Esophagus squamous epithelium (tissue), 5 donors: ENCODE data around the gene PLD4. TPM values are rescaled to one million over a fixed set of nuclear protein-coding genes. Genes with fewer than 3 reads are reported as not detected.

Experiments used
- DNase-seq: peaks from one replicate; lab custom pipeline; 2025; lab: John Stamatoyannopoulos, UW
- H3K27ac ChIP-seq, 4 donors: fragments of 200-600 bp; sonication (generic); one replicate each; pipeline ENCODE4 v1.5.1; 2016 to 2019; ENCODE audit warnings: mild to moderate bottlenecking in 1 of 4
- H3K27me3 ChIP-seq, 4 donors: fragments of 200-600 bp; sonication (generic); 1 replicate in 3 of 4; 2 replicates in 1 of 4; pipeline versions ENCODE4 v1.5.1 to v1.6.0; 2017 to 2021; ENCODE audit warnings: antibody characterized with exemption in 1 of 4
- H3K36me3 ChIP-seq, 3 donors: fragments of 200-600 bp; sonication (generic); one replicate each; pipeline ENCODE4 v1.5.1; 2016 to 2019
- H3K4me1 ChIP-seq, 3 donors: fragments of 200-600 bp; sonication (generic); one replicate each; pipeline ENCODE4 v1.5.1; 2017 to 2019
- H3K4me3 ChIP-seq, 4 donors: fragments of 200-600 bp; sonication (generic); 1 replicate in 3 of 4; 2 replicates in 1 of 4; pipeline ENCODE4 v1.5.1; 2016 to 2019; ENCODE audit warnings: mild to moderate bottlenecking in 2 of 4, moderate library complexity in 1 of 4
- H3K9me3 ChIP-seq, 3 donors: fragments of 200-600 bp; sonication (generic); one replicate each; pipeline ENCODE4 v1.5.1; 2016 to 2019
- CTCF ChIP-seq, 6 experiments: fragments of 450-650 bp in 4 of 6; fragments of 200-600 bp in 2 of 6; sonication (generic) in 2 of 6; IDR thresholded peaks; one replicate each; pipeline ENCODE4 v1.5.1; 2016 to 2019; ENCODE audit warnings: antibody characterized with exemption in 6 of 6, mild to moderate bottlenecking in 4 of 6, moderate library complexity in 4 of 6
- POLR2A ChIP-seq, 4 donors: fragments of 450-650 bp; IDR thresholded peaks; one replicate each; pipeline ENCODE4 v1.6.1; 2017; ENCODE audit warnings: antibody characterized with exemption in 4 of 4, mild to moderate bottlenecking in 4 of 4, moderate library complexity in 3 of 4
- WGBS, 2 donors: methylation state at CpG; one replicate each; pipeline ENCODE4 v1.1.5; 2018; 5-methylcytosine and 5-hydroxymethylcytosine counted together
- intact Hi-C: fragments of 100-400 bp; cut with DNase I; formaldehyde crosslinking; loops from one replicate; pipeline ENCODE4 v1.15.0; 2022
- total RNA-seq, 4 donors: library from RNA; depleted of rRNA; stranded (reverse); fragments of >200 nt; gene quantifications; one replicate each; pipeline ENCODE4 v1.1.0, GENCODE V29; 2016
- donor health status: DM: yes; HTN: yes; CAD: no.

The PLD4 gene
- total RNA-seq, 4 donors from 2014 or later, result 0.18 to 0.95 (median 0.64) TPM

- 25 to 31% methylated on average over 2 to 4 of the region's 28 CpGs for WGBS, 2 donors
- DNase-seq, result no peak
- TF ChIP-seq CTCF (IDR thresholded peaks at IDR 0.05), result peak in 2 of 6 experiments; percentile 26 to 37
- TF ChIP-seq POLR2A (IDR thresholded peaks at IDR 0.05), result peak in 2 of 4 donors; percentile 30 to 47
- peaks cover 89 to 100% (median 92%) of the 10 kb centered on the region in 3 donors for H3K4me1 ChIP-seq
- intact Hi-C loops, result no loop called here
- peak overlapping the region; percentile 93 to 99 (median 98) for H3K27ac ChIP-seq
- H3K27me3 ChIP-seq, result peaks cover 0 to 14% (median 0%) of the 10 kb centered on the region in 4 donors
- peak overlapping the region in 3 of 4 donors; percentile 27 to 53 (median 28) for H3K4me3 ChIP-seq
- no peaks in the 10 kb centered on the region for H3K9me3 ChIP-seq
- no peaks in the 10 kb centered on the region for H3K36me3 ChIP-seq
These were observed 47.8 kb downstream of the PLD4 start for GRCh38 chr14:104972301-104973134.

- no peak for DNase-seq
- no peaks in the 10 kb centered on the region for H3K36me3 ChIP-seq
- H3K9me3 ChIP-seq, result no peaks in the 10 kb centered on the region
- TF ChIP-seq POLR2A (IDR thresholded peaks at IDR 0.05) (no peak), CTCF (IDR thresholded peaks at IDR 0.05) (no peak)
- intact Hi-C loops, result no loop called here
- peak overlapping the region in 3 of 4 donors; percentile 27 to 53 (median 28) for H3K4me3 ChIP-seq
- H3K27ac ChIP-seq, result peak overlapping the region; percentile 93 to 99 (median 98)
- H3K4me1 ChIP-seq, result peaks cover 88 to 100% (median 89%) of the 10 kb centered on the region in 3 donors
- peaks cover 0 to 16% (median 0%) of the 10 kb centered on the region in 4 donors for H3K27me3 ChIP-seq
- WGBS, 2 donors, result 33% methylated on average over 6 of the region's 12 CpGs; no CpG with 5 or more reads in 1 of the 2 donors
These were observed 48.4 kb downstream of the PLD4 start for GRCh38 chr14:104973135-104973384.

- WGBS, 2 donors, result 0 to 13% methylated on average over 1 to 3 of the region's 23 CpGs
- peaks cover 0 to 21% (median 0%) of the 10 kb centered on the region in 4 donors for H3K27me3 ChIP-seq
- H3K9me3 ChIP-seq, result no peaks in the 10 kb centered on the region
- peak overlapping the region in 3 of 4 donors; percentile 18 to 46 (median 20) for H3K4me3 ChIP-seq
- TF ChIP-seq CTCF (IDR thresholded peaks at IDR 0.05), result no peak
- no peak for TF ChIP-seq POLR2A (IDR thresholded peaks at IDR 0.05)
- H3K4me1 ChIP-seq, result peaks cover 86 to 99% (median 88%) of the 10 kb centered on the region in 3 donors
- no peak for DNase-seq
- no peaks in the 10 kb centered on the region for H3K36me3 ChIP-seq
- peak overlapping the region; percentile 93 to 99 (median 98) for H3K27ac ChIP-seq
- intact Hi-C loops, result no loop called here
These were observed 48.9 kb downstream of the PLD4 start for GRCh38 chr14:104973385-104974145.

- Histone ChIP-seq H3K4me1 (peaks cover 83 to 99% (median 88%) of the 10 kb centered on the region in 3 donors), H3K27ac (peak overlapping the region; percentile 93 to 99 (median 98)), H3K9me3 (no peaks in the 10 kb centered on the region), H3K4me3 (peak overlapping the region in 3 of 4 donors; percentile 18 to 46 (median 20)), H3K36me3 (no peaks in the 10 kb centered on the region), H3K27me3 (peaks cover 0 to 26% (median 0%) of the 10 kb centered on the region in 4 donors)
- TF ChIP-seq POLR2A (IDR thresholded peaks at IDR 0.05) (no peak), CTCF (IDR thresholded peaks at IDR 0.05) (no peak)
- intact Hi-C loops, result no loop called here
- no peak for DNase-seq
- WGBS, 2 donors, result 46 to 52% methylated on average over 7 to 12 of the region's 13 CpGs
These were observed 49.5 kb downstream of the PLD4 start for GRCh38 chr14:104974146-104974541.
